Liver (tissue), 9 donors: ENCODE results near the gene MEIS2. TPM values are rescaled to one million over a fixed set of nuclear protein-coding genes. Genes with fewer than 3 reads are reported as not detected.

Source experiments
- DNase-seq: peaks from one replicate; pipeline ENCODE4 v3.0.0-alpha.2; 2017; ENCODE audit warnings: low spot score
- H3K27ac ChIP-seq, 2 donors: one replicate each; pipeline ENCODE4 v1.7.0; 2013; ENCODE audit warnings: inconsistent platforms in 2 of 2, low read length in 2 of 2, control low read depth in 1 of 2, low read depth in 1 of 2, mild to moderate bottlenecking in 1 of 2
- H3K27me3 ChIP-seq, 4 donors: one replicate each; pipeline versions ENCODE4 v1.6.1 to v1.7.0; 2013; ENCODE audit warnings: low read length in 3 of 4, inconsistent platforms in 1 of 4, mild to moderate bottlenecking in 1 of 4, moderate library complexity in 1 of 4; ENCODE audit not compliant: control insufficient read depth in 4 of 4, insufficient read depth in 4 of 4
- H3K36me3 ChIP-seq, 4 donors: one replicate each; pipeline versions ENCODE4 v1.6.1 to v1.7.0; 2013; ENCODE audit warnings: low read length in 3 of 4, mild to moderate bottlenecking in 3 of 4, low read depth in 1 of 4, moderate library complexity in 1 of 4; ENCODE audit not compliant: control insufficient read depth in 4 of 4, insufficient read depth in 3 of 4
- H3K4me1 ChIP-seq, 4 donors: one replicate each; pipeline versions ENCODE4 v1.6.1 to v1.7.0; 2013; ENCODE audit warnings: low read length in 3 of 4, mild to moderate bottlenecking in 3 of 4, moderate library complexity in 1 of 4; ENCODE audit not compliant: control insufficient read depth in 4 of 4, insufficient read depth in 4 of 4
- H3K4me3 ChIP-seq, 3 donors: one replicate each; pipeline versions ENCODE4 v1.6.1 to v1.7.0; 2013; ENCODE audit warnings: low read length in 3 of 3, control low read depth in 1 of 3, low read depth in 1 of 3, mild to moderate bottlenecking in 1 of 3
- H3K9ac ChIP-seq, 2 donors: one replicate each; pipeline ENCODE4 v1.7.0; 2013; ENCODE audit warnings: low read length in 2 of 2, mild to moderate bottlenecking in 2 of 2, moderate library complexity in 2 of 2, control low read depth in 1 of 2, low read depth in 1 of 2
- H3K9me3 ChIP-seq, 4 donors: one replicate each; pipeline versions ENCODE4 v1.6.1 to v1.7.0; 2013; ENCODE audit warnings: low read length in 3 of 4; ENCODE audit not compliant: control insufficient read depth in 4 of 4
- ATF3 ChIP-seq: IDR thresholded peaks from 2 replicates; pipeline ENCODE4 v1.6.1; 2016; ENCODE audit warnings: antibody characterized with exemption
- CTCF ChIP-seq: fragments of 150-350 bp; IDR thresholded peaks from 2 replicates; pipeline ENCODE4 v1.5.1; 2017; ENCODE audit warnings: improper control_type of control experiment, low read depth, low read length; ENCODE audit not compliant: missing input control
- EGR1 ChIP-seq, 2 donors: IDR thresholded peaks; 2 replicates each; pipeline ENCODE4 v1.6.1; 2016 to 2018; ENCODE audit warnings: antibody characterized with exemption in 2 of 2, low read depth in 2 of 2
- FOXA1 ChIP-seq: IDR thresholded peaks from 2 replicates; pipeline ENCODE4 v1.6.1; 2016; ENCODE audit warnings: antibody characterized with exemption
- FOXA2 ChIP-seq: IDR thresholded peaks from 2 replicates; pipeline ENCODE4 v1.6.1; 2016; ENCODE audit warnings: antibody characterized with exemption
- GABPA ChIP-seq, 2 donors: IDR thresholded peaks in 1 of 2; conservative IDR thresholded peaks in 1 of 2; 2 replicates each; pipeline ENCODE4 v1.6.1; 2016; ENCODE audit warnings: antibody characterized with exemption in 2 of 2, mild to moderate bottlenecking in 1 of 2, moderate library complexity in 1 of 2
- HNF4A ChIP-seq, 2 donors: conservative IDR thresholded peaks; 2 replicates each; pipeline ENCODE4 v1.6.1; 2016; ENCODE audit warnings: antibody characterized with exemption in 2 of 2, mild to moderate bottlenecking in 2 of 2
- HNF4G ChIP-seq: IDR thresholded peaks from 2 replicates; pipeline ENCODE4 v1.6.1; 2016; ENCODE audit warnings: antibody characterized with exemption
- JUND ChIP-seq, 2 donors: IDR thresholded peaks; 2 replicates each; pipeline ENCODE4 v1.6.1; 2016; ENCODE audit warnings: antibody characterized with exemption in 2 of 2
- MAX ChIP-seq: IDR thresholded peaks from 2 replicates; pipeline ENCODE4 v1.6.1; 2016; ENCODE audit warnings: antibody characterized with exemption
- NR2F2 ChIP-seq: IDR thresholded peaks from 2 replicates; pipeline ENCODE4 v1.6.1; 2016; ENCODE audit warnings: antibody characterized with exemption
- RAD21 ChIP-seq, 2 donors: IDR thresholded peaks; 2 replicates each; pipeline ENCODE4 v1.6.1; 2016; ENCODE audit warnings: antibody characterized with exemption in 2 of 2, mild to moderate bottlenecking in 2 of 2
- REST ChIP-seq: IDR thresholded peaks from 2 replicates; pipeline ENCODE4 v1.6.1; 2016; ENCODE audit warnings: antibody characterized with exemption, mild to moderate bottlenecking
- RXRA ChIP-seq, 2 donors: IDR thresholded peaks; 2 replicates each; pipeline ENCODE4 v1.6.1; 2017 to 2018; ENCODE audit warnings: antibody characterized with exemption in 2 of 2, mild to moderate bottlenecking in 1 of 2
- TAF1 ChIP-seq: conservative IDR thresholded peaks from 2 replicates; pipeline ENCODE4 v1.6.1; 2016; ENCODE audit warnings: antibody characterized with exemption, mild to moderate bottlenecking
- YY1 ChIP-seq: IDR thresholded peaks from 2 replicates; pipeline ENCODE4 v1.6.1; 2016; ENCODE audit warnings: antibody characterized with exemption, mild to moderate bottlenecking
- ZBTB33 ChIP-seq: IDR thresholded peaks from 2 replicates; pipeline ENCODE4 v1.6.1; 2016; ENCODE audit warnings: antibody characterized with exemption
- WGBS: extraction: QIAGEN DNeasy Blood & Tissue Kit; methylation state at CpG from one replicate; pipeline ENCODE4 v1.1.7; 2013; 5-methylcytosine and 5-hydroxymethylcytosine counted together
- polyA plus RNA-seq, 2 donors: library from polyadenylated mRNA; stranded (reverse) in 1 of 2; unstranded in 1 of 2; fragments of 200-250 nt in 1 of 2; fragments of >200 nt in 1 of 2; fragmentation: Nextera tagmentation in 1 of 2; extraction: Ambion mirVana in 1 of 2; gene quantifications; one replicate each; pipeline versions ENCODE4 v1.2.1 to v1.2.3, GENCODE V29; 2013 to 2015
- total RNA-seq, 2 donors: library from RNA; depleted of rRNA; stranded (reverse); fragments of >200 nt; gene quantifications; one replicate each; pipeline ENCODE4 v1.2.3, GENCODE V29; 2014
- donor health status: healthy.
- donor health status: healthy.
- donor health status: healthy.
- donor health status: healthy.
- donor health status: healthy.

Gene MEIS2
- total and polyA plus RNA-seq, 4 donors = 3.9 to 12.6 (median 7.6) TPM

GRCh38 chr15:36958606-36959005 lies 141.7 kb downstream of the MEIS2 start:
- 97% methylated on average over 1 of the region's 1 CpG for WGBS
- no peaks in the 10 kb centered on the region for H3K9me3 ChIP-seq
- DNase-seq = no peak

More at GRCh38 chr15:36958606-36959005, 141.7 kb downstream of the MEIS2 start:
- H3K27ac ChIP-seq = no peak overlapping the region
- H3K4me3 ChIP-seq = no peak overlapping the region
- H3K27me3 ChIP-seq = no peaks in the 10 kb centered on the region
- H3K9ac ChIP-seq = no peak overlapping the region
- H3K36me3 ChIP-seq = no peaks in the 10 kb centered on the region
- TF ChIP-seq RAD21 (IDR thresholded peaks at IDR 0.05) (no peak), MAX (no peak), RXRA (IDR thresholded peaks at IDR 0.05) (no peak), TAF1 (no peak), YY1 (no peak), HNF4G (no peak), REST (no peak), ZBTB33 (no peak), NR2F2 (no peak), ATF3 (no peak), JUND (IDR thresholded peaks at IDR 0.05) (no peak), GABPA (IDR thresholded peaks at IDR 0.05 in 1 of 2, conservative IDR thresholded peaks at IDR 0.05 in 1 of 2) (no peak), FOXA2 (no peak), HNF4A (conservative IDR thresholded peaks at IDR 0.05) (no peak), FOXA1 (no peak), CTCF (no peak), EGR1 (IDR thresholded peaks at IDR 0.05; ENCODE audit: low read depth in 2 of 2) (no peak)
- peaks cover 0 to 9% (median 3%) of the 10 kb centered on the region in 4 donors for H3K4me1 ChIP-seq
